Measurements from ENCODE around the gene ARHGAP44.

The ARHGAP44 gene

DNA sequence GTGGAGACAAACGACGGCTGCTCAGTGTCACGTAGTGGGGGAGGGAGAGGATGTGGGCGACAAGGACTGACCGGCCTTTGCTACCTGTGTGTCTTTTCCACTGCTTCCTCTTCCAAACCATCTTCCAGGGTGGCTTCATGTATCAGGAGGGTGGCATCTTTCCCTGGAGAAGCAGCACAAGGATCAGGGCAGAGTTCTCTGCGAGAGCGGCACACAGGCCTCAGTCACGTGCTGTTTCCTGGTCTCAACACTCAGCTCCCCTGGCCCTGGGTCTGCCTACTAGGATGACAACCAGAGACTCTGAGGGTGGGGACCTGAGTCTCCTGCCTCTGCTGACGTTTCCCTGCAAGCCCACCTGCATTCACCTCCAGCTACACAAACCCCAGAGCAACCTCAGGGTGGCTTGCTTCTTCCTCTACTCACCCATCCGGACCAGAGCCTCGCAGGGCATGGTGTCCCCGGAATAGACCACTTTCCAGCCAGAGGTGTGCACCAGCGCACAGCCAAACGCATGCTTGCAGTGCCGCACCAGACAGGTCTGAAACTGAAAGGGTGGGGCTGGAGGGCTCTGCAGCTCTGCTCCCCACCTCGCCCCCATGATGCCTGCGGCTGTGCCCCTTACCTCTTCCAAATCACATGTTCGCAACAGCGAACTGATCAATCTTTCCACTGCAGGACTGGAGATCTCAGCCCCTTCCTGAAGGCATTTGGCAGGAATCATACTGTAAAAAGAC lies 205.2 kb downstream of the ARHGAP44 start:
- Histone ChIP-seq H3K27ac (ENCODE audit: low read length) (no peak overlapping the region), H3K9ac (ENCODE audit: low read depth, low read length) (no peak overlapping the region), H3K4me3 (ENCODE audit: low read depth in 1 of 2, low read length in 2 of 2) (no peak overlapping the region), H2AFZ (ENCODE audit: low read depth, low read length) (no peak overlapping the region), H3K4me1 (ENCODE audit: insufficient read depth, low read length) (no peaks in the 10 kb centered on the region), H3K9me3 (ENCODE audit: insufficient read depth, low read length, severe bottlenecking) (no peaks in the 10 kb centered on the region), H4K20me1 (ENCODE audit: insufficient read depth, low read length) (peaks cover 9% of the 10 kb centered on the region), H3K27me3 (ENCODE audit: insufficient read depth, low read length, poor library complexity) (no peaks in the 10 kb centered on the region), H3K4me2 (ENCODE audit: insufficient read depth, low read length) (no peak overlapping the region), H3K79me2 (ENCODE audit: insufficient read depth, low read length) (no peaks in the 10 kb centered on the region), H3K36me3 (ENCODE audit: insufficient read depth, low read length) (peaks cover 94% of the 10 kb centered on the region)
- no peak for DNase-seq
- ATAC-seq (ENCODE audit: insufficient read depth, low read depth), result no peak
- TF ChIP-seq, protein P1, sequence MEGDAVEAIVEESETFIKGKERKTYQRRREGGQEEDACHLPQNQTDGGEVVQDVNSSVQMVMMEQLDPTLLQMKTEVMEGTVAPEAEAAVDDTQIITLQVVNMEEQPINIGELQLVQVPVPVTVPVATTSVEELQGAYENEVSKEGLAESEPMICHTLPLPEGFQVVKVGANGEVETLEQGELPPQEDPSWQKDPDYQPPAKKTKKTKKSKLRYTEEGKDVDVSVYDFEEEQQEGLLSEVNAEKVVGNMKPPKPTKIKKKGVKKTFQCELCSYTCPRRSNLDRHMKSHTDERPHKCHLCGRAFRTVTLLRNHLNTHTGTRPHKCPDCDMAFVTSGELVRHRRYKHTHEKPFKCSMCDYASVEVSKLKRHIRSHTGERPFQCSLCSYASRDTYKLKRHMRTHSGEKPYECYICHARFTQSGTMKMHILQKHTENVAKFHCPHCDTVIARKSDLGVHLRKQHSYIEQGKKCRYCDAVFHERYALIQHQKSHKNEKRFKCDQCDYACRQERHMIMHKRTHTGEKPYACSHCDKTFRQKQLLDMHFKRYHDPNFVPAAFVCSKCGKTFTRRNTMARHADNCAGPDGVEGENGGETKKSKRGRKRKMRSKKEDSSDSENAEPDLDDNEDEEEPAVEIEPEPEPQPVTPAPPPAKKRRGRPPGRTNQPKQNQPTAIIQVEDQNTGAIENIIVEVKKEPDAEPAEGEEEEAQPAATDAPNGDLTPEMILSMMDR (IDR thresholded peaks at IDR 0.05; ENCODE audit: borderline replicate concordance, extremely low read depth, low read length, poor library complexity, severe bottlenecking), result no peak
- no peak for TF ChIP-seq EZH2 (IDR thresholded peaks at IDR 0.05; ENCODE audit: borderline replicate concordance, low read depth, low read length, severe bottlenecking)

- Histone ChIP-seq H3K36me3 (ENCODE audit: insufficient read depth, low read length) (peaks cover 96% of the 10 kb centered on the region), H3K9ac (ENCODE audit: low read depth, low read length) (no peak overlapping the region), H2AFZ (ENCODE audit: low read depth, low read length) (no peak overlapping the region), H3K4me3 (ENCODE audit: low read depth in 1 of 2, low read length in 2 of 2) (no peak overlapping the region), H3K4me1 (ENCODE audit: insufficient read depth, low read length) (no peaks in the 10 kb centered on the region), H3K4me2 (ENCODE audit: insufficient read depth, low read length) (no peak overlapping the region), H3K9me3 (ENCODE audit: insufficient read depth, low read length, severe bottlenecking) (no peaks in the 10 kb centered on the region), H4K20me1 (ENCODE audit: insufficient read depth, low read length) (peaks cover 4% of the 10 kb centered on the region), H3K27me3 (ENCODE audit: insufficient read depth, low read length, poor library complexity) (no peaks in the 10 kb centered on the region), H3K27ac (ENCODE audit: low read length) (no peak overlapping the region), H3K79me2 (ENCODE audit: insufficient read depth, low read length) (no peaks in the 10 kb centered on the region)
- no peak for TF ChIP-seq EZH2 (IDR thresholded peaks at IDR 0.05; ENCODE audit: borderline replicate concordance, low read depth, low read length, severe bottlenecking)
- TF ChIP-seq, protein P1 (IDR thresholded peaks at IDR 0.05; ENCODE audit: borderline replicate concordance, extremely low read depth, low read length, poor library complexity, severe bottlenecking), result no peak
- DNase-seq (no peak), ATAC-seq (ENCODE audit: insufficient read depth, low read depth) (no peak)
Measured at GRCh38 chr17:12995106-12995895, 206.0 kb downstream of the ARHGAP44 start.

DNA sequence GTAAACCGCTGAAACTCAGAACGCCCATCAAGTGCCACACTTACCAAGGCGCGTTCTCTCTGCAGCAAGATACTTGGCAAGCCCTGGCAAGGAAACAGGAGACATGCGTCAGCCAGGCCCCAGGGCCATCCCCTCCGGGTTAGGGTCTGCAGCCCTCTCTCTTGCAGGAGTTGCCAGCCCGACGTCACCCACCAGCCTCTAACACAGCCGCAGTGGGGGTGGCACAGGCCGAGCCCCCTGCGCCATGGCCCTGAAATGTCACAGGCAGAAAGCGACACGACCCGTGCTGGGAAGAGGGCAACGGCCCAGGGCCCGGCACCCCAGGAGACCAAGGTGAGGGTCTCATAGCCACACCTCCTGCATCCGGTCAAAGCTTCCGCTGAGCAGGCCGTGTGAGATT lies 206.6 kb downstream of the ARHGAP44 start:
- Histone ChIP-seq H3K4me3 (ENCODE audit: low read depth in 1 of 2, low read length in 2 of 2) (no peak overlapping the region), H3K27me3 (ENCODE audit: insufficient read depth, low read length, poor library complexity) (no peaks in the 10 kb centered on the region), H4K20me1 (ENCODE audit: insufficient read depth, low read length) (peaks cover 3% of the 10 kb centered on the region; the same call in 1 of the 2 replicates), H3K27ac (ENCODE audit: low read length) (no peak overlapping the region), H3K4me1 (ENCODE audit: insufficient read depth, low read length) (no peaks in the 10 kb centered on the region), H3K36me3 (ENCODE audit: insufficient read depth, low read length) (peaks cover 97% of the 10 kb centered on the region), H3K9me3 (ENCODE audit: insufficient read depth, low read length, severe bottlenecking) (no peaks in the 10 kb centered on the region), H3K4me2 (ENCODE audit: insufficient read depth, low read length) (no peak overlapping the region), H3K79me2 (ENCODE audit: insufficient read depth, low read length) (no peaks in the 10 kb centered on the region), H3K9ac (ENCODE audit: low read depth, low read length) (no peak overlapping the region), H2AFZ (ENCODE audit: low read depth, low read length) (no peak overlapping the region)
- no peak for DNase-seq
- ATAC-seq (ENCODE audit: insufficient read depth, low read depth), result no peak
- TF ChIP-seq, protein P1 (IDR thresholded peaks at IDR 0.05; ENCODE audit: borderline replicate concordance, extremely low read depth, low read length, poor library complexity, severe bottlenecking), result no peak
- TF ChIP-seq EZH2 (IDR thresholded peaks at IDR 0.05; ENCODE audit: borderline replicate concordance, low read depth, low read length, severe bottlenecking), result no peak
